ENCODE measurements around the gene FAF1.
"Not testable (repeated sequence)": the region's sequence is repeated elsewhere in the genome, so short reads cannot be mapped to it uniquely, and the experiment has no call there.

FAF1 gene

DNA sequence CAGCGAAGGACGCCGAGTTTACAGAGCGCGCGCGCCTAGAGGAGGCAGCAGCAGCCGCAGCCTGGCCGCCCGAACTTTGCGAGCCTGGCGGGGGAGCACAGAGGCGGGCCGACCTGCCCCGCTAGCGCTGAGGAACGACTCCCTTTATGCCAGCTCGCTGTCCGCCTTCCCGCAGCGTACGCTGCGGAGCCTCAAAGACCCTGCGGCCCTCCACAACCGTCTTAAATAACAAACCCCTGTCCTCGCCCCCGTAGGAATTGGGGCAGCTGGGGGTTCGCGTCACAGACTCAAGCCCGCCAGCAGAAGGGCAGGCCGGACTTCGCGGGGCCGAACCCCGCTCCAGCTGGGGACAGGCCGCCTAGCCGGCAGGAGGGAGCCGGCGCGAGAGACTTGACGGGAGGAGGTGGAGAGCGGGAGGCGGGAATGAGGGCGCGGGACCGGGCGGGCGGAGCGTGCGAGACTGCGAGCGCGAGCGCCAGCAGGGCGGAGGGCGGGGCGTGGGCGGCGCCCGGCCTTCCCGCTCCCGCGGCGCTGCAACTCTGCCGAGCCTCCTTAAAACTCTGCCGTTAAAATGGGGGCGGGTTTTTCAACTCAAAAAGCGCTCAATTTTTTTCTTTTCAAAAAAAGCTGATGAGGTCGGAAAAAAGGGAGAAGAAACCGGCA is 8.2 kb upstream of the FAF1 start:
- TF ChIP-seq, protein P1, sequence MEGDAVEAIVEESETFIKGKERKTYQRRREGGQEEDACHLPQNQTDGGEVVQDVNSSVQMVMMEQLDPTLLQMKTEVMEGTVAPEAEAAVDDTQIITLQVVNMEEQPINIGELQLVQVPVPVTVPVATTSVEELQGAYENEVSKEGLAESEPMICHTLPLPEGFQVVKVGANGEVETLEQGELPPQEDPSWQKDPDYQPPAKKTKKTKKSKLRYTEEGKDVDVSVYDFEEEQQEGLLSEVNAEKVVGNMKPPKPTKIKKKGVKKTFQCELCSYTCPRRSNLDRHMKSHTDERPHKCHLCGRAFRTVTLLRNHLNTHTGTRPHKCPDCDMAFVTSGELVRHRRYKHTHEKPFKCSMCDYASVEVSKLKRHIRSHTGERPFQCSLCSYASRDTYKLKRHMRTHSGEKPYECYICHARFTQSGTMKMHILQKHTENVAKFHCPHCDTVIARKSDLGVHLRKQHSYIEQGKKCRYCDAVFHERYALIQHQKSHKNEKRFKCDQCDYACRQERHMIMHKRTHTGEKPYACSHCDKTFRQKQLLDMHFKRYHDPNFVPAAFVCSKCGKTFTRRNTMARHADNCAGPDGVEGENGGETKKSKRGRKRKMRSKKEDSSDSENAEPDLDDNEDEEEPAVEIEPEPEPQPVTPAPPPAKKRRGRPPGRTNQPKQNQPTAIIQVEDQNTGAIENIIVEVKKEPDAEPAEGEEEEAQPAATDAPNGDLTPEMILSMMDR (conservative IDR thresholded peaks at IDR 0.05; ENCODE audit: low read depth) = peak; percentile 69
- H3K27ac ChIP-seq = peak overlapping the region; percentile 97
- ChIA-PET POLR2A (ENCODE audit: low non-redundant PET) (no interaction called here), CTCF (interaction anchor here (0.6 kb wide), 3 partner anchors 31 to 405 kb away, joined by 3 read pairs; no protein-coding TSS in a partner anchor)
- DNase-seq (ENCODE audit: low spot score) = peak; percentile 89

DNA sequence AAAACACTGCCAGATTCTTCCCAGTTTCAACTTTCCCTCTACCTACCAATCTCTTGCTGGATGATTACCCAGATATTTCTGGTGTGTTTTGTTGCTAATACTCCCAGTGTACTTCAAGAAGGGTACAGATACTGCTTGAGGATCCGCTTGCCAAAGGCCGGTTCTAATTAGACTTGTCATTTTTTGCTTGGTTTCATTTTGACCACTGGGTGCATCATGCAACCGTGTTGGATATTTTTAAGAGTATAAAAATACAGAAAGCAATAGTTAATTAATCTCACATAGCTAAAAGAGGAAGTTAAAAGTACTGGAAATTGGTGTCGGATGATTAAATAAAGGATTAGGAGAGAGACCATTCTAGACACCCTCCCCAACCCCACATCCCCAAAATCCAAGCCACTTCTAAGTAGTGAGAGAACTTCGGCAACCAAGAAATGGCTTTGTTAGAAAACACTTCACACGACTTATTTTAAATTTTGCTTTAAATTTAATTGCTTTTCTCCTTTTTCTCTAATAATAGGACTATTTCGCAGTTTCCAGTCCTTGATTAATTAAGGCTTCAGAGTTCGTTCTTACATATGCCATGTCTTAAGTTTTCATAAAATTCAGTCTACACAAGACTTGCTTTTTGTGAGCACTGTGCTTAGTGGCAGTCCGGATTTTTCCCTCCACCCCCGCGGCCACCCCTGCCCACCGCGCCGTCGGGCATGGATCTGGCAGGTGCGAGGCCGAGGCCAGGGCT is 7.5 kb upstream of the FAF1 start:
- ChIA-PET CTCF (interaction anchor here (0.6 kb wide), 1 partner anchor 30 kb away, joined by 3 read pairs; no protein-coding TSS in a partner anchor), POLR2A (ENCODE audit: low non-redundant PET) (no interaction called here)
- TF ChIP-seq, protein P1 (conservative IDR thresholded peaks at IDR 0.05; ENCODE audit: low read depth) = no peak
- no peak for DNase-seq (ENCODE audit: low spot score)
- H3K27ac ChIP-seq = peak overlapping the region; percentile 97

DNA sequence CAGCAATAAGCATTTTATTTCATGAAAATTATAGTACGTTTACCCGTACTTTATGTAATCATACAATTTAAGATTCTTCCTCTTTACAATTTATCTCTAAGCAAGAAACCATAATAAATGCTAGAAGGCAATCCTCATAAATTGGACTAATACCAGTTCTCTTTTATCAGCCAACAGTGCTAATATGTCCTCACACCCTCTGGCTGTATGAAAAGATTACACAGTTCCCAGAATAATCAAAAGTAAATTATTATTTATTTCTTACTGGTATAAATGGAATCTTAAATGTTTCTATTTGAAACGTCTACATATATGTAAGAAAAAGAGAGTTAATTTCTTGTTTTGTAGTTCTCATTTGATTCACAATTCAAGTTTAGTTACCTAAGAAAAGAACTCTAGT is 6.9 kb upstream of the FAF1 start:
- POLR2A ChIA-PET (ENCODE audit: low non-redundant PET) = no interaction called here
- no peak for DNase-seq (ENCODE audit: low spot score)
- CTCF ChIA-PET = no interaction called here
- no peak overlapping the region for H3K27ac ChIP-seq
- TF ChIP-seq, protein P1 (conservative IDR thresholded peaks at IDR 0.05; ENCODE audit: low read depth) = no peak

DNA sequence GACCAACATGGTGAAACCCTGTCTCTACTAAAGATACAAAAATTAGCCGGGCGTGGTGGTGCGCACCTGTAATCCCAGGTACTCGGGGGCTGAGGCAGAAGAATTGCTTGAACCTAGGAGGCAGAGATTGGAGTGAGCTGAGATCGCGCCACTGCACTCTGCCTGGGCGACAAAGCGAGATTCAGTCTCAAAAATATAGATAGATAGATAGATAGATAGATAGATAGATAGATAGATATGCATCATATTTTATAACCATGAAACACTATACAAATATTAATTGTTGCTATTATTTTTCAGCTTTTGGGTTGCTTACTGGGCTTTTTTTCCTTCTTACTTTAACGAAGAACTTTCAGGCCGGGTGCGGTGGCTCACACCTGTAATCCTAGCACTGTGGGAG is 4.8 kb upstream of the FAF1 start:
- ChIA-PET POLR2A (ENCODE audit: low non-redundant PET) (no interaction called here), CTCF (no interaction called here)
- DNase-seq (ENCODE audit: low spot score) = no peak
- TF ChIP-seq, protein P1 (conservative IDR thresholded peaks at IDR 0.05; ENCODE audit: low read depth) = no peak
- H3K27ac ChIP-seq = no peak overlapping the region

DNA sequence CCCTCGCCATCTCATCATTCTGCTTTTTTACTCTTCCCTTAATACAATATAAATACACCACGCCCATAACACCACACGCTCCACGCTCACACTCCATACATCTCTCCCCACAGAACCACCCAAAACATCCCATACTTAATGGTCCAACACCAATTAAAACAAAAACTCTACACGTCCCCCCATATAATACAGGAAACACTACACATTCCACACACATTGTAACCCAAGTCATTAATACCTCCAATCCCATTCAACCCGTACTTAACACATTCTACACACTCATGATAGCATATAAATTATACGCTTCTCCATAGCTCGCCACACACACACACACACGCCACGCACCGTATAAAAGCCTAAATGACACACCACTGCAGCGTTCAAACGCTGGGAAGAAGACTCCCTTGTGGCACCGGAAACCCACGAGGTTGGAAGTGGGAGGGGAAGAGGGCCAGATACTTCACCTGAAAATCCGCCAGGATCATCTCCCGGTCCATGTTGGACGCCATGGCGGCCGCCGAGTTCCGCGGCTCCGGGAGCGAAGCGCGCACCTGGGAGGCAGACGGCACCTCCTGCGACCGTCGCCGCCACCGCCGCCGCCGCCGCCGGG is 659 bp downstream of the FAF1 start:
- ChIA-PET CTCF (interaction anchor here (0.5 to 2.1 kb wide), 2 partner anchors 30 to 310 kb away, joined by 4 to 8 read pairs; no protein-coding TSS in a partner anchor), POLR2A (ENCODE audit: low non-redundant PET) (no interaction called here)
- H3K27ac ChIP-seq = peak overlapping the region; percentile 99
- DNase-seq (ENCODE audit: low spot score) = peak; percentile 45
- TF ChIP-seq, protein P1 (conservative IDR thresholded peaks at IDR 0.05; ENCODE audit: low read depth) = no peak

DNA sequence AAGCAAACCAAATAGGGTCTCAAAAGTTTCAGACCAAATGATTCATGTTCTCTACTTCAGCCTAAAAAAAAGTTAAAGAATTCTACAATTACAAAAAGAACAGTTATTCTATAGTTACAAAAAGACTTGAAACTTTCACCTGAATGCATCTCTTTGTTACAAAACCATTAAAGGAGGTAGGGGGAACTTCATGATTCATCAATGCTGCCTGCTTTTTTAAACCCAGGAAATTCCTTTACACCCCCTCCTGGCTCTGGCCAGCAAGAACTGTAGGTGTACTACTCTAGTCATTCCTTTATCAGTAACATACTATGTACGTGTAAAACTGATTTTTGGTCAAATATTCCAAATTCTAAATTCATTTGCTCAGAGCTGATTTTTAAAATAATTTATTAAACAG is 5.0 kb downstream of the FAF1 start:
- DNase-seq (ENCODE audit: low spot score) = no peak
- ChIA-PET CTCF (no interaction called here), POLR2A (ENCODE audit: low non-redundant PET) (no interaction called here)
- H3K27ac ChIP-seq = no peak overlapping the region
- TF ChIP-seq, protein P1 (conservative IDR thresholded peaks at IDR 0.05; ENCODE audit: low read depth) = no peak

DNA sequence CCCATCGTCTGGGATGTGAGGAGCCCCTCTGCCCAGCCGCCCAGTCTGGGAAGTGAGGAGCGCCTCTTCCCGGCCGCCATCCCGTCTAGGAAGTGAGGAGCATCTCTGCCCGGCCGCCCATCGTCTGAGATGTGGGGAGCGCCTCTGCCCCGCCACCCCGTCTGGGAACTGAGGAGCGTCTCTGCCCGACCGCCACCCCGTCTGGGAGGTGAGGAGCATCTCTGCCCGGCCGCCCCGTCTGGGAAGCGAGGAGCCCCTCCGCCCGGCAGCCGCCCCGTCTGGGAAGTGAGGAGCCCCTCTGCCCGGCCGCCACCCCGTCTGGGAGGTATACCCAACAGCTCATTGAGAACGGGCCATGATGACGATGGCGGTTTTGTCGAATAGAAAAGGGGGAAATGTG is 7.5 kb downstream of the FAF1 start:
- POLR2A ChIA-PET (ENCODE audit: low non-redundant PET); CTCF ChIA-PET; H3K27ac ChIP-seq; DNase-seq (ENCODE audit: low spot score): not testable (repeated sequence)

Data from RWPE1 (cell line).